A673 (cell line): ENCODE measurements around the gene IL33. TPM values are rescaled to one million over a fixed set of nuclear protein-coding genes. Genes with fewer than 3 reads are reported as not detected.

Experiments used
- BruUV-seq: library from RNA; stranded (reverse); fragments of 400-500 nt; replicated peaks from 2 replicates; lab custom pipeline; 2021; lab: Mats Ljungman, UMichigan
- CTCF ChIA-PET: fragments of 300-600 bp; sonication (Branson Sonifier 250); formaldehyde crosslinking; loops from one replicate; lab custom pipeline; 2022; ENCODE audit warnings: antibody characterized with exemption; lab: Charles Lee
- POLR2A ChIA-PET: fragments of 300-600 bp; sonication (Branson Sonifier 250); formaldehyde crosslinking; loops from one replicate; lab custom pipeline; 2022; ENCODE audit warnings: antibody characterized with exemption; ENCODE audit not compliant: low non-redundant PET; lab: Charles Lee
- DNase-seq: peaks from one replicate; pipeline ENCODE4 v3.0.0-alpha.2; 2015; ENCODE audit warnings: low spot score
- H3K27ac ChIP-seq: fragments of 200-600 bp; sonication (generic); 2 replicates; pipeline ENCODE4 v1.5.1; 2016; ENCODE audit warnings: mixed run types, low read depth, mild to moderate bottlenecking, mixed read lengths, antibody characterized with exemption, low read length; ENCODE audit not compliant: poor library complexity, severe bottlenecking
- H3K27me3 ChIP-seq: fragments of 200-600 bp; sonication (generic); replicated peaks from 2 replicates; pipeline ENCODE4 v1.6.1; 2017; ENCODE audit warnings: mixed run types, low read depth, mild to moderate bottlenecking, mixed read lengths, antibody characterized with exemption, low read length; ENCODE audit not compliant: insufficient read depth, poor library complexity
- H3K36me3 ChIP-seq: fragments of 200-600 bp; sonication (generic); 2 replicates; pipeline ENCODE4 v1.6.1; 2016; ENCODE audit warnings: mixed run types, mild to moderate bottlenecking, mixed read lengths, antibody characterized with exemption, low read length; ENCODE audit not compliant: insufficient read depth, poor library complexity, severe bottlenecking
- H3K4me1 ChIP-seq: fragments of 200-600 bp; sonication (generic); 2 replicates; pipeline ENCODE4 v1.6.1; 2017; ENCODE audit warnings: mixed run types, mild to moderate bottlenecking, mixed read lengths, antibody characterized with exemption, low read length; ENCODE audit not compliant: insufficient read depth, poor library complexity, severe bottlenecking
- H3K4me3 ChIP-seq: fragments of 200-600 bp; sonication (generic); 2 replicates; pipeline ENCODE4 v1.5.1; 2016; ENCODE audit warnings: low read depth, mixed run types, mild to moderate bottlenecking, mixed read lengths, low read length; ENCODE audit not compliant: poor library complexity, severe bottlenecking
- H3K9me3 ChIP-seq: fragments of 200-600 bp; sonication (generic); 2 replicates; pipeline ENCODE4 v1.6.1; 2016; ENCODE audit warnings: mixed run types, low read depth, mild to moderate bottlenecking, mixed read lengths, antibody characterized with exemption, low read length; ENCODE audit not compliant: poor library complexity, severe bottlenecking
- EZH2 ChIP-seq: fragments of 200-600 bp; sonication (generic); IDR thresholded peaks from 2 replicates; pipeline ENCODE4 v1.6.1; 2017; ENCODE audit warnings: borderline replicate concordance, low read depth, mild to moderate bottlenecking, mixed read lengths, antibody characterized with exemption, low read length; ENCODE audit not compliant: poor library complexity, severe bottlenecking
- intact Hi-C: fragments of 100-400 bp; cut with micrococcal nuclease; formaldehyde crosslinking; loops from one replicate; pipeline ENCODE4 v1.10.0; 2022; ENCODE audit not compliant: unreplicated experiment
- total RNA-seq: library from RNA; stranded (reverse); gene quantifications from 2 replicates; pipeline ENCODE4 v1.2.3, GENCODE V29; 2021
- TF ChIP-seq, protein P1 (sequence below): fragments of 300-800, 200-600 bp; sonication (generic); conservative IDR thresholded peaks from 2 replicates; pipeline ENCODE4 v1.5.1; 2017; ENCODE audit warnings: low read depth, mild to moderate bottlenecking, antibody characterized with exemption, low read length, moderate library complexity, mixed read lengths

The IL33 gene
- total RNA-seq, 1 experiment from 2014 or later: 3.3 TPM

- ChIA-PET POLR2A (no interaction called here), CTCF (no interaction called here)
- intact Hi-C loops: no loop called here
These were observed 86.8 kb downstream of the IL33 start for GRCh38 chr9:6302417-6302816.

DNA sequence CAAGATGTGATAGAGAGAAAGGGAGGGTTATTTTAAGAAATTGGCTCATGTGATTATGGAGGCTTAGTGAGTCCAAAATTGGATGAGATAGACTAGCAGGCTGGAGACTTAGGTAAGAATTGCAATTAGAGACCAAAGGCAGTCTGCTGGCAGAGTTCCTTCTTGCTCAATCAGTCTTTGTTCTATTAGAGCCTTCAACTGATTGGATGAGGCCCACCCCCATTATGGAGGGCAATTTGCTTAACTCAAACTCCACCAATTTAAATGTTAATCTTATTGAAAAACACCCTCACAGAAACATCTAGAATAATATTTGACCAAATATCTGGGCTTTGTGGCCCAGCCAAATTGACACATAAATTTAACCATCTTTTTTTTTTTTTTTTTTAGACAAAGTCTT lies 88.6 kb downstream of the IL33 start:
- H3K9me3 ChIP-seq: no peaks in the 10 kb centered on the region
- H3K27ac ChIP-seq: no peak overlapping the region
- peaks cover 10% of the 10 kb centered on the region for H3K27me3 ChIP-seq
- BruUV-seq: no TSS peak
- H3K4me3 ChIP-seq: no peak overlapping the region
- H3K4me1 ChIP-seq: no peaks in the 10 kb centered on the region
- H3K36me3 ChIP-seq: no peaks in the 10 kb centered on the region
- POLR2A ChIA-PET: no interaction called here
- TF ChIP-seq EZH2: no peak
- intact Hi-C loops: no loop called here
- CTCF ChIA-PET: no interaction called here
- DNase-seq: no peak

More at GRCh38 chr9:6302417-6302816, 86.8 kb downstream of the IL33 start:
- no peaks in the 10 kb centered on the region for H3K9me3 ChIP-seq
- TF ChIP-seq, protein P1, sequence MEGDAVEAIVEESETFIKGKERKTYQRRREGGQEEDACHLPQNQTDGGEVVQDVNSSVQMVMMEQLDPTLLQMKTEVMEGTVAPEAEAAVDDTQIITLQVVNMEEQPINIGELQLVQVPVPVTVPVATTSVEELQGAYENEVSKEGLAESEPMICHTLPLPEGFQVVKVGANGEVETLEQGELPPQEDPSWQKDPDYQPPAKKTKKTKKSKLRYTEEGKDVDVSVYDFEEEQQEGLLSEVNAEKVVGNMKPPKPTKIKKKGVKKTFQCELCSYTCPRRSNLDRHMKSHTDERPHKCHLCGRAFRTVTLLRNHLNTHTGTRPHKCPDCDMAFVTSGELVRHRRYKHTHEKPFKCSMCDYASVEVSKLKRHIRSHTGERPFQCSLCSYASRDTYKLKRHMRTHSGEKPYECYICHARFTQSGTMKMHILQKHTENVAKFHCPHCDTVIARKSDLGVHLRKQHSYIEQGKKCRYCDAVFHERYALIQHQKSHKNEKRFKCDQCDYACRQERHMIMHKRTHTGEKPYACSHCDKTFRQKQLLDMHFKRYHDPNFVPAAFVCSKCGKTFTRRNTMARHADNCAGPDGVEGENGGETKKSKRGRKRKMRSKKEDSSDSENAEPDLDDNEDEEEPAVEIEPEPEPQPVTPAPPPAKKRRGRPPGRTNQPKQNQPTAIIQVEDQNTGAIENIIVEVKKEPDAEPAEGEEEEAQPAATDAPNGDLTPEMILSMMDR: no peak
- no peak for TF ChIP-seq EZH2
- no peaks in the 10 kb centered on the region for H3K36me3 ChIP-seq
- BruUV-seq: no TSS peak
- no peaks in the 10 kb centered on the region for H3K4me1 ChIP-seq
- no peak overlapping the region for H3K27ac ChIP-seq
- no peak overlapping the region for H3K4me3 ChIP-seq
- peaks cover 4% of the 10 kb centered on the region for H3K27me3 ChIP-seq
- no peak for DNase-seq

DNA sequence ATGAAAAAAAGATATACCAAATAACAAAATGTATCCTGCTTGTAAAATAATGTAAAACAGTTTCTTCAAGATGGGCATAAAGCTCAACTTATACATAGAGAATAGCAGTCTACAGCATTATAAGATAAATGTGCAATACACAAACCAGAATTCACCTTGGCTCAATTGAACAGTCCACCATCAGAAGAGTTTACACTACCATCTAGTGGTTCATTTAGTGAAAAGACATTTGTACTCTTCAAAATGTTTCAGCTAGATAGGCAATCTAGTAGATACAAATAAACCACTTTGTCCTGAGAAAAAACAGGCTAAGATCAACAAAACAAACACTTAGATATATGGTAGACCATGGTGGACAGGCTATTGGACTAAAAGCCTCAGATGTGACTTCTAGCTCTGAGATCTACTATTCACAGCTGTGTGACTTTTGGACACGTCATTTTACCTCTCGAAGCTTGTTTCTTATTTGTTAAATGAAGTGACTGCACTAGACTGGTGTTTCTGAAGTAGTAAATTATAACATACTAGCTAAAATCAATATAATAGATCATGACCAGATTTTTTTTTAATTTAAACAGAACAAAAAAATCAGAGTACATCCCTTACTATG lies 90.5 kb downstream of the IL33 start:
- H3K27ac ChIP-seq: no peak overlapping the region
- no peaks in the 10 kb centered on the region for H3K36me3 ChIP-seq
- no TSS peak for BruUV-seq
- POLR2A ChIA-PET: no interaction called here
- intact Hi-C loops: loop anchor here (1.0 to 2.0 kb wide), 2 partner anchors 109 to 251 kb away; no protein-coding TSS in a partner anchor
- CTCF ChIA-PET: interaction anchor here (0.7 to 2.4 kb wide), 8 partner anchors 18 to 420 kb away, joined by 3 to 25 read pairs (median 4); no protein-coding TSS in a partner anchor
- H3K4me1 ChIP-seq: no peaks in the 10 kb centered on the region
- no peak for TF ChIP-seq EZH2
- TF ChIP-seq, protein P1: peak; percentile 65
- peak; percentile 65 for DNase-seq
- no peak overlapping the region for H3K4me3 ChIP-seq
- H3K27me3 ChIP-seq: peaks cover 10% of the 10 kb centered on the region
- no peaks in the 10 kb centered on the region for H3K9me3 ChIP-seq

Other genes starting within 250 kb of the IL33 start
- 16.8 and 20.1 TPM in 2 replicates for gene RANBP6, start 200.2 kb upstream of the IL33 start, total RNA-seq
- not detected in 2 replicates for gene TPD52L3, start 112.6 kb downstream of the IL33 start, total RNA-seq
- gene UHRF2, start 197.4 kb downstream of the IL33 start, total RNA-seq: 52.7 and 53.0 TPM in 2 replicates